HG03135 (cell line): ENCODE measurements around the gene DMXL2.
"Not testable (repeated sequence)": the region's sequence is repeated elsewhere in the genome, so short reads cannot be mapped to it uniquely, and the experiment has no call there.

Experiments used
- ATAC-seq: cut with Tn5 transposase; IDR thresholded peaks from one replicate; pipeline ENCODE4 v1.9.1; 2021; ENCODE audit warnings: mild to moderate bottlenecking, moderate library complexity; ENCODE audit not compliant: unreplicated experiment

Gene DMXL2

DNA sequence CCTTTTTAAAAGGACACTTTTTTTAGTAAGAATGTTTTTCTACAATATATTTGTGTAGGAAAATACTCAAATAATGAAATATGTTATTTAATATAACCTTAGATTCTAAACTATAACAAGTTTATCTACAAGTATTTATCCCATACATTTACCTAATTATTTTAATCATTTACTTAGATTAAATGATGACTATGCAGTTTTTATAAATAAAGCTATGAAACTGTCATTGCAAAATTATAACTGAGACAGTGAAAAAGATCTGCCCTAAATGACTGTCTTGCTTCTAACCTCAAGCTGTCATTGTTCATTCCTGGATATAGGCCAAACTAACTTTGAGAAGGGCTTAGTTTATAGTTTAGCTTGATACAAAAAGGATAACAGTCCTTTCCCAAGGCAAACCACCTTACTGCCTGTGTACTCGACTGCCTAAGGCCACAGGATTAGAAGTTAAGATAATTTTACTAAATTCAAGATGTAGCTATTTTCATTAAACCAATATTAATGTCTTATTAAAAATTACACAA lies 197.0 kb downstream of the DMXL2 start:
- ATAC-seq: no peak

DNA sequence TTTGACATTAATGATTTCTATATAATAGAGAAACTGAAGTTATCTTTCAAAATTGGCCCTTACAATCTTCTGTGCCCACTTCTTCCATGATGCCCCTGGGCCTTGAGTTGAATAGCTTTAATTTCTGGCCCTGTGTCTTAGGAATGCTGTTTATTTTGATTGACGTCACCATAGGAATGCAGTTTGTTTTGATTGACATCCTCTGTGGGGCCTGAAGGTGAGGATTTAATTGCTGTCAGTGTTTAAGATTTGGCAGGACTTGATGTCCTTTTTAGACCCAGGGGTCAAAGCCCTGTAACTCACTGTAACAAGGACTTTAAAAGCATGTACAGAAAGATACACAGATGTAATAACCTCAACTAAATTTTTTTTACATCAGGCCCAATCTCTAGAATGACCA lies 197.8 kb downstream of the DMXL2 start:
- ATAC-seq: no peak

DNA sequence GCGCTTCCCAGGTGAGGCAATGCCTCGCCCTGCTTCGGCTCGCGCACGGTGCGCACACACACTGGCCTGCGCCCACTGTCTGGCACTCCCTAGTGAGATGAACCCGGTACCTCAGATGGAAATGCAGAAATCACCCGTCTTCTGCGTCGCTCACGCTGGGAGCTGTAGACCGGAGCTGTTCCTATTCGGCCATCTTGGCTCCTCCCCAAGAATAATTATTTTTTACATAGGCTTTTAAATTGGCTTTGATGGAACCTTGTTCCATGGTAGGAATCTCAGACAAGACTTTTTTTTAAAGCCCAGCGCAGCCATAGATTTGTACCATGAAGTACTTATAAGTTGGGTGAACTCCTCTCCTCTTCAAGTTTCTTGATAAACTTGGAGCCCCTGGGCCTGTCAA lies 199.5 kb downstream of the DMXL2 start:
- ATAC-seq: not testable (repeated sequence)

DNA sequence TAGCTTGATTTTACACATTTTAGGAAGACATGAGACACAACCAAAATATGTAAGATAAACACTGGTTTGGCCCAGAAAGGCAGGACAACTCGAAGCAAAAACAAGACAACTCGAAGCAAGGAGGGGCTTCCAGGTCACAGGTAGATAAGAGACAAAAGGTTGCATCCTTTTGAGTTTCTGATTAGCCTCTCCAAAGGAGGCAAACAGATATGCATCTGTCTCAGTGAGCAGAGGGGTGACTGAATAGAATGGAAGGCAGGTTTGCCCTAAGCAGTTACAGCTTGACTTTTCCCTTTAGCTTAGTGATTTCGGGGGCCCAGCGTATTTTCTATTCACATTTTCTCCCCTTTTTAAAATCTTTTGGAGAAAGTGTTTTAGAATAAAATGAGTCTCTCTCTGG lies 206.4 kb downstream of the DMXL2 start:
- no peak for ATAC-seq

DNA sequence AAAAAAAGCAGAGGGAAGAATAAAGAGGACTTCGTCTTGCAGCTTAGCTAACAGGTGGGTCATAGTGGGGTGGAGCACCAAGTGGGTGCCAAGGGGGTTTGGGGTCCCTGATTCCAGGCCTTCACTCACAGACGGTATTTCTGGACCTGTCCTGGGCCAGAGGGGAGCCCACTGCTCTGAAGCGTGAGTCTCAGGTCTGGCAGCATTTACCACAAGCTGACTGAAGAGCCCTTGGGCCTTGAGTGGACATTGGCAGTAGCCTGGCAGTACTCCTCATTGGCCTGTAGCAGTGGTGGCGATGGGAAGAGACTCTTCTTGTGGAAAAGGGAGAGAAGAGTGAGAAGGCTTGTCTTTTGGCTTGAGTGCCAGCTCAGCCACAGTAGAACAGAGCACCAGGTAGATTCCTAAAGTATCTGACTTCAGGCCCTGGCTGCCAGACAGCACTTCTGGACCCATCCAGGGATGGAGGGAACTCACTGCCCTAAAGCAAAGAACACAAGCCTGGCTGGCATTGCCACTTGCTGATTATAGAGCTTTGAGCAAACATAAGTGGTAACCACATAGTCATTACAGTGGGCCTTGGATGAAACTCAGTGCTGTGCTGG lies 208.2 kb downstream of the DMXL2 start:
- ATAC-seq: no peak

DNA sequence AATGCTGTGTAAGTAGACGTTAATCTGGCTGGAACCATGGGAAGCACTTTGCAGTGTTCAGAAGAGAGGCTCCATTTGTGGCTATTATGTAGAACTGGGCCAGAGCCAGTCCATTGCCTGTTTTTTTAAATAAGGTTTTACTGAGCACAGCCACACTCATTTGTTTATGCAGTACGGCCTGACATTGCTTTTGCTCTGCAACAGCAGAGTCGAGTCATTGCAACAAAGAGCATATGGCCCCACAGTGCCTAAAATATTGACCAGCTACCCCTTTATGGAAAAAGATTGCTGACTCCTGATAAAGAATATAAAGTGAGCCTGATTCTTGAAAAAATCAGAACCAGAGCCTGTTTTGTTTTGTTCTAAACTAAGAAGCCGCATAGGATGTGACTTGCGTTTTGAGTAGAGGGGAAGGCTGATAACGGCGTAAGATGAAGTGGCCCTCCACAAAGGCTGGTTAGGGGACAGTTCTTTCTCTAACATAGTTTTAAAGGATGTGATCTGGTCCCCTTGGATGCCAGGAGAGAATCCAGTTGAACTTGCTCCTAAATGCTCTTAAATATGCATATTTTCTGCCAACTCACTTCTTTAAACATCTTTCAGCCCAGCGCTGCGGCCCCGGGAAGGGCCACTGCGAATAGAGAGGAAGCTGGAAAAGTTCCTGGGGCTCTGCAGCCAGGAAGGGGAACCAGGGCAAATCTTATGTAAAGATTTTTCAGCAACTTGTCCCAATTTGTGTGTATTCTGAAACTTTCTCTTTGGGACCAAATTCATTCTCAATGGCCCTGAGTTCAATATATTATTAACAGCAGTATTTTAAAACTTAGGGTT lies 216.7 kb downstream of the DMXL2 start:
- ATAC-seq: no peak

DNA sequence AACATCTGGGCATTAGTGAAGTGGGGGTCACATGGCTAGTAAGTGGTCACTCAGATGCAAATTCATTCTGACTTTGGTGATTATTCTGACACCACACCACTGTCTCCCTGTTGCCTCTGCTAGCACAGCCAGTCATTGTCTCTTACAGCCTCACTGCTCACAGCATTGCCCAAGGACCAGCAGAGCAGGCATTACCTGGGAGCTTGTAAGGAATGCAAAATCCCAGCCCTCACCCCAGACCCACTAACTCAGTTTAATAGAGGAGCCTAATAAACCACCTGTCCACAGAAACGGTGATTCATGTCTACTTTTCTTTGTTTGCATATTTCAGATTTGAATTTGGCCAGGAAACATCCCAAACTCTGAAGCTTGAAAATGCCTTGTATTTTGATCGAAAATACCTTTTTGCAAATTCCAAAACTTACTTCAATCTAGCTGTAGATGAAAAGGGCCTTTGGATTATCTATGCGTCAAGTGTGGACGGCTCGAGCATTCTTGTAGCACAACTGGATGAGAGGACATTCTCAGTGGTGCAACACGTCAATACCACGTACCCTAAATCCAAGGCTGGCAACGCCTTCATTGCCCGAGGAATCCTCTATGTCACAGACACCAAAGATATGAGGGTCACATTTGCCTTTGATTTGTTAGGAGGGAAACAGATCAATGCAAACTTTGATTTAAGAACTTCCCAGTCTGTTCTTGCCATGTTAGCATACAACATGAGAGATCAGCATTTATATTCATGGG lies 218.4 kb downstream of the DMXL2 start:
- no peak for ATAC-seq

DNA sequence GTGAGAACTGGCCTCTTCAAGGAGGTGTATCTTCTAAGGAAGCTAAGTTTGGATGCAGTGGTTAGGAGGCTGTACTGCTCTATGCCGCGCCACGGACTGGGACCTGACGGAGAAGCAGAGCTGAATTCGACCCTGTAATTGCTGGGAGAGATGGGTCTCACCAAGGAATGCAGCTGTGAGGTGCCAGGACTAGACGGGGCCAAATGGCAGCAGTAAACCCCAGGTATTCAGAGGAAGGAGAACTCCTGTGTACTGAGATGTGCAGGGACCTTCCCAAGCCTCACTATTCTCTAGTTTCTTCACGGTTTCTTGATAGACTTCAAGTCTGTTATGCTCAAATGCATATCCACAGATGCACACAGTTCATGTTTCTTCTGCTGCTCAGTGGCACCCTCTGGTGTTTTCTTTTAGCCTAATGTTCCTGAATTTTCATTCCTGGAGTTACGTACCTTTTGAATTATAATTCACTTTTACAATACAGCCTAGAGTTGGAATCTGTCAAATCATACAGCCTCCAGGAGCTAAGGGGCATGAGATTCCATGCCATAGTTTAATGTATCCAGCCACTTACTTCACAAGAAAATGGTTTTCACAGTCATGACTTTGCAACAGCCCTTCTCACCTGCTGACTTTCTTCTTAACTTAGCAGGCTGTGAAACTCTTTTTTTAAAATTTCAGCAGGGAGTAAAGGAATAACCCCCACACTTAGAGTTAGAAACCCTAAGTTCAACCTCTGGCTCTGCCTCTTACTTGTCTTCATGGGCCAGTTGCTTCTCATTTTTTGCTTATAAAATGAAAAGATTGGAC lies 219.3 kb downstream of the DMXL2 start:
- no peak for ATAC-seq

DNA sequence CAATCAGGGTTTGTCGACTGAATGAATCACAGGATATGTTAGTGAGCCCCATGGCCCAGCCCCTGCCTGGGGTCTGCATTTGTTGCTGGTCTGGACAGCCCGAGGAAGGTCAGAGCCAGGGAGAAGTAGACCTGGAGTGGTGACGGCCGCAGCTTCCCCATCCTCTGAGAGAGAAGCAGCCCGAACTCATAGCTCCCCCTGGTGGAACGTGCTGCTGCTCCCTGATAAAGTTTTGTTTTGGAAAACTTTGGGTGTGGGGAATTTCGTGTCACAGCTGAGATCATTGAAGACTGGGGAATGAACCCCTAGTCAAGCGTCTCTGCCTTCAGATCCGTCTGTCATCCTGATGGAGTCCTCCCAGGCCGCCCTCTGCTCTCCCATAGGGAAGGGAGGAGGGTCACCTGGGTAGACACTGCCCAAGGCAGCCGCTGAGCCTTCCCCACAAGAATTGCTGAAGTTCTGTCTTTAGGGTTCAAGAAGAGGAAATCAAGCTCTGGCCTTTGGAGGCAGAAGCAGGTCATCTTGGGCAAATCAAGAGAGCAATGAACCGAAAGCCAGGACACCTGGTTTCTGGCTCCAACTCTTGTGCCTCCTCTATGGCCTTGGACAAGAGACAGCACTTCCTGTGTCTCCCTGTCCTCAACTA lies 220.6 kb downstream of the DMXL2 start:
- ATAC-seq: no peak

DNA sequence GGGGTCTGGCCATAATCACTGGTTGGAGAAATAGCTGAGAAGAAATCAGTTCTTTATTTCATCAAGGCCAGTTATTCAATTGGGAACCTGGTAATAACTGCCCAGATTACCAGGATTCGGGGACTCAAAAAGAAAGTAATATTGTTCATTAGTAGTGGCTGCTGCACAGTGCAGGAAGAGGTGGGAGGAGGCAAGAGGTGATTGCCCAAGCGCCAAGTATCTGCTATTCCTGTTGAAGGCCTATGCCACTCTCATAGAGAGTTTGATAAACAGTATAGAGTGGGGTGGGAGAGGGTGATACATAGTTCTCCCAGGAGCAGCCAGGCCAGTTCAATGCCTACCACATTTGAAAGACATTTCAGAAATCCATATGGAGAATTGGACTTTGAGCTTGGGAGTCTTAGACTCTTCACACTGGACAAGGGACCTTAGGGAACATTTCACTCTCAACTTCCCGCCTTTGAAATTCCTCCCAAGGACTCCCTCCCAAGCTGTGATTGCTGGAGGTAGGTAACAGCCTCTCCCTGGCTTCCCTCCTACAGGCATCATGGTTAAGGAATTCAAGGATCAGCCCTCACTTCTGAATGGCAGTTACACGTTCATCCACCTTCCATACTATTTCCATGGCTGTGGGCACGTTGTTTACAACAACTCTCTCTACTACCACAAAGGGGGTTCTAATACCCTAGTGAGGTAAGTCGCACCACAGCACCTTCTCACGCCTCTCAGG lies 221.4 kb downstream of the DMXL2 start:
- ATAC-seq: no peak

DNA sequence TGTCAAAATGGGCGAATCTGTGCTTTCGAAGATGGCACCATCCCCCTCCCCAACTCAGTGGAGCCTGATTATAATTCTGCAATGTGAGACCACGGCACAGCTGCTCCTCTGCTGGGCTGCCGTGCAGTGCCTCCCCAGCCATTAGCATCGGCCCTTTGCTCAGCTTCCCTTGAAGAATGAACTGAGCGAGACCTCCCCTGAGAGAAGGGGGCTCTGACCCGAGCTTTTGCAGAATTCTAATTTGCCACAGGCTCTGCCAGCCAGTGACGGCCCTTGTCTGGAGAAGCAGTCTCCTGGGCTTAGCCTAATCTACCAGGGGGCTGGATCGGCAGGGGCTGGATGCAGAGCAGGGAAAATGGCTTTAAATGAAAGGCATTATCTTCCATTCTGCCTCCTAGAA lies 223.9 kb downstream of the DMXL2 start:
- ATAC-seq: no peak
